ENCODE measurements around the gene PRR19.
"Not testable (repeated sequence)": the region's sequence is repeated elsewhere in the genome, so short reads cannot be mapped to it uniquely, and the experiment has no call there.

The PRR19 gene

GRCh38 chr19:42323473-42323851 lies 21.5 kb downstream of the PRR19 start:
- no peak for FAIRE-seq
- DNase-seq (ENCODE audit: extremely low spot score, insufficient read length, low read depth) = no peak

GRCh38 chr19:42323852-42324654 lies 22.1 kb downstream of the PRR19 start:
- DNase-seq (ENCODE audit: extremely low spot score, insufficient read length, low read depth) (no peak), FAIRE-seq (no peak)

- DNase-seq (ENCODE audit: extremely low spot score, insufficient read length, low read depth) (no peak), FAIRE-seq (no peak)
Observed at GRCh38 chr19:42324655-42325307, 22.8 kb downstream of the PRR19 start.

GRCh38 chr19:42325308-42325895 lies 23.5 kb downstream of the PRR19 start, which contains the start of gene MEGF8:
Gene MEGF8 (plus strand): TSS chr19:42325635. CDS start chr19:42326244, 609 bp downstream.
- FAIRE-seq (peak; percentile 100), DNase-seq (ENCODE audit: extremely low spot score, insufficient read length, low read depth) (peak; percentile 97)

GRCh38 chr19:42325896-42326771 lies 24.2 kb downstream of the PRR19 start:
- DNase-seq (ENCODE audit: extremely low spot score, insufficient read length, low read depth) (no peak), FAIRE-seq (no peak)

- FAIRE-seq (no peak), DNase-seq (ENCODE audit: extremely low spot score, insufficient read length, low read depth) (no peak)
Observed at GRCh38 chr19:42326969-42327368, 25.0 kb downstream of the PRR19 start.

- FAIRE-seq = no peak
- no peak for DNase-seq (ENCODE audit: extremely low spot score, insufficient read length, low read depth)
Observed at GRCh38 chr19:42327381-42327780, 25.4 kb downstream of the PRR19 start.

- no peak for DNase-seq (ENCODE audit: extremely low spot score, insufficient read length, low read depth)
Observed at GRCh38 chr19:42328106-42328505, 26.2 kb downstream of the PRR19 start.

GRCh38 chr19:42328854-42329253 lies 26.9 kb downstream of the PRR19 start:
- FAIRE-seq (no peak), DNase-seq (ENCODE audit: extremely low spot score, insufficient read length, low read depth) (no peak)

More at GRCh38 chr19:42328106-42328505, 26.2 kb downstream of the PRR19 start:
- no peak for FAIRE-seq

- FAIRE-seq = no peak
- no peak for DNase-seq (ENCODE audit: extremely low spot score, insufficient read length, low read depth)
Observed at GRCh38 chr19:42330241-42330711, 28.3 kb downstream of the PRR19 start.

GRCh38 chr19:42331333-42331732 lies 29.4 kb downstream of the PRR19 start:
- FAIRE-seq = not testable (repeated sequence)

GRCh38 chr19:42332059-42332458 lies 30.1 kb downstream of the PRR19 start:
- FAIRE-seq (no peak), DNase-seq (ENCODE audit: extremely low spot score, insufficient read length, low read depth) (no peak)

More at GRCh38 chr19:42331333-42331732, 29.4 kb downstream of the PRR19 start:
- not testable (repeated sequence) for DNase-seq (ENCODE audit: extremely low spot score, insufficient read length, low read depth)

- FAIRE-seq (no peak), DNase-seq (ENCODE audit: extremely low spot score, insufficient read length, low read depth) (no peak)
Observed at GRCh38 chr19:42333018-42333417, 31.1 kb downstream of the PRR19 start.

GRCh38 chr19:42333975-42334696 lies 32.2 kb downstream of the PRR19 start:
- FAIRE-seq = no peak

GRCh38 chr19:42334697-42335373 lies 32.9 kb downstream of the PRR19 start:
- FAIRE-seq = no peak
- DNase-seq (ENCODE audit: extremely low spot score, insufficient read length, low read depth) = no peak

More at GRCh38 chr19:42333975-42334696, 32.2 kb downstream of the PRR19 start:
- DNase-seq (ENCODE audit: extremely low spot score, insufficient read length, low read depth) = no peak

GRCh38 chr19:42335374-42335936 lies 33.5 kb downstream of the PRR19 start:
- DNase-seq (ENCODE audit: extremely low spot score, insufficient read length, low read depth) (no peak), FAIRE-seq (no peak)

GRCh38 chr19:42335971-42336370 lies 34.0 kb downstream of the PRR19 start:
- no peak for FAIRE-seq
- no peak for DNase-seq (ENCODE audit: extremely low spot score, insufficient read length, low read depth)

GRCh38 chr19:42339126-42339860 lies 37.4 kb downstream of the PRR19 start:
- DNase-seq (ENCODE audit: extremely low spot score, insufficient read length, low read depth); FAIRE-seq: not testable (repeated sequence)

All from GM18507 (cell line).